HG03039 (cell line): Measurements from ENCODE around the gene S100PBP.

Experiments
- ATAC-seq: cut with Tn5 transposase; IDR thresholded peaks from one replicate; pipeline ENCODE4 v1.9.1; 2021; ENCODE audit warnings: mild to moderate bottlenecking, moderate library complexity; ENCODE audit not compliant: unreplicated experiment

S100PBP gene

GRCh38 chr1:32868806-32869455, 51.5 kb downstream of the S100PBP start:
- no peak for ATAC-seq

DNA sequence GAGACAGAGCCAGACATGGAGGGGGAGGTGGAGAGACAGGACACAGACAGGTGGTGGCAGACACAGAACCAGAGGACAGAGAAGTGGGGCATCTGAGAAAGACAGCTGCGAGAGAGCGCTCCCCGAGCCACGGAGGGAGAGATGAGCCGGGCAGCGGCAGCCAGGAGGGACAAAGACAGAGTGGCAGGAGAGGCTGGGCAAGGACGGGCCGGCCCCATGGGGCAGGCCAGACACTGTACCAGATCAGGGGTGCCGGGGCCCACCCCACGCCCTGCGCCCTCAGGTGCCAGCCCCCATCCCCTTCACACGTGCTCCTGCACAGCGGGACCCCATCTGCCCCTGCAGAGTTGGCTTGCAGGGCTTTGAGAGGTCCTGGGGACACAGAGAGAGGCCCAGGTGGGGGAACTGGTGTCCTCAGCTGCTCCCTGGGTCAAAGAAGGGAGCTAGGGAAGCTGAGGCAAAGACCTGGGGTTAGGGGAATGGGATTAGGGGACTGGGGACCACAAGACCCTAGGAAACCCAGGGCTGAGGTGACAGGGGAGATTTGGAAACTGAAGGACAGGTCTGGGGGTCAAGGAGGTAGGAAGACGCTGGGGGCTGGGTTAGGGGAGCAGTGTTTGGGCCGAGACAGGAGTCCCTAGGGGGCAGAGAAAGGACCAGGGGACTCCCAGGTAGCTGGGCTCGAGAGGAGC, 52.6 kb downstream of the S100PBP start:
- ATAC-seq = no peak

- no peak for ATAC-seq
Measured at GRCh38 chr1:32870615-32871363, 53.3 kb downstream of the S100PBP start, which contains the start of gene FNDC5. Gene FNDC5, minus strand, starts transcription at chr1:32870912.

- no peak for ATAC-seq
Measured at GRCh38 chr1:32871364-32872191, 54.1 kb downstream of the S100PBP start.

DNA sequence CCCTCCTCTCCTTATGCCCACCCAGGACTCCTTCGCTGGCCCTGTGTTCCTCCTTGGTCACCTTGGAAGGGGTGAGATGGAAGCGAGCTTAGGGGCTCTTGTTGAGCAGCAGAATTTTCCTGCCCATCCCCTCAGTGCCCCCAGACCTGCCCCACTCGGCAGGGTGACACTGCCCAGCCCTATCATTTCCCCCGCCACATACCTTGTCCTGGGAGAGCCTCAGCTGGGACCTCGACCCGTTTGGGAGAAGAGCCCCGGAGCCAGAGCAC, 54.7 kb downstream of the S100PBP start:
- ATAC-seq = no peak

DNA sequence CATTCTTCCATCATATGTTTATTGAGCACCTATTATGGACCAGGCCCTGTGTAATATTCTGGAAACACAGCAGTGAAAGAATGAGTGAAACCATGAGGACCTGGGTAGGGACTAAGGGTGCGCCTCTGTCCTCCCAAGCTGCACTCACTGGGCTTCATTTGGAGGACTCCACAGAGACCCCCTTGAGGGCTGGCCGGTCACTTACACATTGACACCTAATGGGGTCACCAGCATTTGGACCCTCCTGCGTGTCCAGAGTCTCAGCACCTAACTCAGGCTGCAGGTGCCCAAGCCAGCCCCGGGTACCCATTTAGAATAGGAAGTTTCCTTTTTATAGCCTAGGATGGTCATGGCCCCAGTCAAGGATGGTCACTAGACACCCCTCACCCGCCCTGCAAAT, 56.0 kb downstream of the S100PBP start:
- ATAC-seq = no peak

- no peak for ATAC-seq
Measured at GRCh38 chr1:32874860-32875752, 57.7 kb downstream of the S100PBP start.

DNA sequence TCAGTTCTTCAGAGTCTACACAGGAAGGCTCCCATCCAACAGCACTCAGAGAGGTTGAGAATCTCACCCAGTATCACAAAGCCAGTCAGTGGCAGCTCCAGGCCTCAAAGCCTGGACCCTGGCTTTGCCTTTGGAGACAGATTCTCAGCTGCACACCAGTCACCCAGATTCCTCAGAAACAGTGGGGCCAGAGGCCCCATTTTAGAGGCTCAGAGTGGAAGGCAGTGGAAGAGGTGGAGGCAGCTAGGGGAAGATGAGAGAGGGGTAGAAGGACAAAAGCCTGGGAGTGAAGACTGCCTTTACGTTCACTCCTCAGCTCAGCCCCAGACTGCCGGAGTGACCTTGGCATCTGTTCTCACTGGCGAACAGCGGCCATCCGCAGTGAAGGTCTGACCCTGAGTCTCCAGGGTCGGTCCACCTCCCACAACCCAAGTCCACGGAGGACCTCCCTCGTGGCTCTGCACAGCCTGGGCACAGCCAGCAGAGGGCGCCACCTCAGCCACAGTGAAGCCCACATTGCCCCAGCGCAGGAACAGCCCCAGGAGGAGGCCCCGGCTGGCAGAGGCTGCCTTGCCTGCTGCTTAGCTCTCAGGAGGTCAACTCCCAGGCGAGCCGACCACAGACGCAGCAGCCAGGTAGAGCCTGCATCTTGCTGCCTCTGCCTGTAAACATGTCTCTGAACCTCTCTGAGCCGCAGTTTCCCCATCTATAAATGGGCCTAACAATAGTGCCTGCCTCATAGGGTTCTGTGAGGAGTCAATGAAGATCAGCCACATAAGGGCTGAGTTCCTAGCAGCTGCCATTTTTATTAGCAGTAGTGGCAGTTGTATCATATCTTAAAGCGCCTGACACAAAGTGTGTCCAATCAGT, 59.1 kb downstream of the S100PBP start:
- no peak for ATAC-seq

- no peak for ATAC-seq
Measured at GRCh38 chr1:32877211-32878110, 60.0 kb downstream of the S100PBP start.

- ATAC-seq = no peak
Measured at GRCh38 chr1:32878183-32878582, 60.7 kb downstream of the S100PBP start.

DNA sequence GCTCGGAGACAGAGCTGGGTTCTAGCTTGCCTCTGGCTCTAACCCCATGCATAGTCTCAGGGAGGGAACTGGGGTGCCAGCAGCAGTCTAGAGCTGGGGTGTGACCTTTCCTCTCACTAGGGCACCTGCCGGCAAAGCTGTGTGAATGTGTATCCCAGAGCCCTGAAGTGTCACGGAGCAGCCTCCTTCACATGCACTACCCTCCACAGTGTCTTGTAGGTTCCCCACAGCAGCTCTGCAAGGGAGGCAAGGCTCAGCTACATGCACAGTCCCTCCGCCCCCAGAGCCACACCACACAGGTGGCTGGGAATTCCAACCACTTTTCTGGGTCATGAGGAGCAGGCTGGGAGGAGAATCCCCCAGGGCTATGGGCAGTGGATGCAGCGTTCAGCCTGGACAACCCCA, 61.2 kb downstream of the S100PBP start:
- ATAC-seq = no peak

GRCh38 chr1:32881291-32881690, 63.8 kb downstream of the S100PBP start:
- no peak for ATAC-seq

GRCh38 chr1:32881871-32882850, 64.7 kb downstream of the S100PBP start:
- ATAC-seq = no peak

- no peak for ATAC-seq
Measured at GRCh38 chr1:32883338-32884031, 66.0 kb downstream of the S100PBP start.

DNA sequence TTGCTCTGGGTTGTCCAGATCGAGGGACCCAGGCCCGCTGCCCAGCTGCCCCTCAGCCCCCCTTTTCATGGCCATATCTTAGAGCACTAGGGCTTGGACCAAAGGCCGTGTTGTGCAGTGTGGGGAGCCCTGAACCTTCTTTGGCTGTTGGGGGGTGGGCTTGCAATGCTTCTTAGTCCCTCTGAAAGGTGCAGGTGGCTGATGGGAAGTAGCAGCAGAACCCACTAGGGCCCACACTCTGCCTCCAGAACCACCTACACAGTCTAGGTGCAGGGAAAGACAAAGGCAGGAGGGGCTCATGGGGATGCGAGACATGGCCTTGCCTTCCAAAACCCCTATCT, 66.5 kb downstream of the S100PBP start:
- no peak for ATAC-seq

- ATAC-seq = no peak
Measured at GRCh38 chr1:32884726-32885125, 67.3 kb downstream of the S100PBP start.

- ATAC-seq = no peak
Measured at GRCh38 chr1:32885676-32886003, 68.2 kb downstream of the S100PBP start.
